Uterus (tissue), 4 donors: ENCODE results near the gene CYP2B6. TPM values are rescaled to one million over a fixed set of nuclear protein-coding genes. Genes with fewer than 3 reads are reported as not detected.
"Not testable (repeated sequence)": the region's sequence is repeated elsewhere in the genome, so short reads cannot be mapped to it uniquely, and the experiment has no call there.

ENCODE experiments used
- DNase-seq, 2 donors: peaks; one replicate each; pipeline ENCODE4 v3.0.0-alpha.2; 2019 to 2020
- H3K27ac ChIP-seq, 2 donors: fragments of 200-600 bp; sonication (generic); 1 replicate in 1 of 2; 2 replicates in 1 of 2; pipeline ENCODE4 v1.5.1; 2016 to 2018
- H3K27me3 ChIP-seq, 2 donors: fragments of 200-600 bp; sonication (generic); one replicate each; pipeline ENCODE4 v1.5.1; 2018 to 2019; ENCODE audit warnings: control low read depth in 1 of 2
- H3K36me3 ChIP-seq, 2 donors: fragments of 200-600 bp; sonication (generic); one replicate each; pipeline ENCODE4 v1.5.1; 2019; ENCODE audit warnings: control low read depth in 1 of 2
- H3K4me1 ChIP-seq, 2 donors: fragments of 200-600 bp; sonication (generic); one replicate each; pipeline ENCODE4 v1.5.1; 2018 to 2019; ENCODE audit warnings: control low read depth in 1 of 2
- H3K4me3 ChIP-seq, 2 donors: fragments of 200-600 bp; sonication (generic); 1 replicate in 1 of 2; 2 replicates in 1 of 2; pipeline ENCODE4 v1.5.1; 2018 to 2019; ENCODE audit warnings: mild to moderate bottlenecking in 1 of 2
- H3K9me3 ChIP-seq, 2 donors: fragments of 200-600 bp; sonication (generic); one replicate each; pipeline ENCODE4 v1.5.1; 2019; ENCODE audit warnings: control low read depth in 1 of 2
- POLR2A ChIP-seq, 2 donors: fragments of 450-650 bp; IDR thresholded peaks; one replicate each; pipeline ENCODE4 v1.6.1; 2016; ENCODE audit warnings: antibody characterized with exemption in 2 of 2, mild to moderate bottlenecking in 1 of 2, moderate library complexity in 1 of 2
- intact Hi-C: fragments of 100-400 bp; cut with DNase I; formaldehyde crosslinking; loops from one replicate; pipeline ENCODE4 v1.15.1; 2023; ENCODE audit warnings: low total_unique reads
- total RNA-seq, 4 donors: library from RNA; depleted of rRNA in 3 of 4; stranded (reverse); fragments of >200 nt in 3 of 4; gene quantifications; one replicate each; pipeline versions ENCODE4 v1.1.0 to v1.2.4, GENCODE V29; 2014 to 2023
- TF ChIP-seq, protein P1 (sequence below), 4 experiments: fragments of 200-600 bp in 2 of 4; fragments of 450-650 bp in 2 of 4; sonication (generic) in 2 of 4; IDR thresholded peaks; one replicate each; pipeline ENCODE4 v1.5.1; 2016 to 2019; ENCODE audit warnings: antibody characterized with exemption in 4 of 4, mild to moderate bottlenecking in 2 of 4, moderate library complexity in 1 of 4
- donor health status: DM: yes; HTN: yes; CAD: no.

The CYP2B6 gene
- total RNA-seq, 4 donors from 2014 or later, result not detected

DNA sequence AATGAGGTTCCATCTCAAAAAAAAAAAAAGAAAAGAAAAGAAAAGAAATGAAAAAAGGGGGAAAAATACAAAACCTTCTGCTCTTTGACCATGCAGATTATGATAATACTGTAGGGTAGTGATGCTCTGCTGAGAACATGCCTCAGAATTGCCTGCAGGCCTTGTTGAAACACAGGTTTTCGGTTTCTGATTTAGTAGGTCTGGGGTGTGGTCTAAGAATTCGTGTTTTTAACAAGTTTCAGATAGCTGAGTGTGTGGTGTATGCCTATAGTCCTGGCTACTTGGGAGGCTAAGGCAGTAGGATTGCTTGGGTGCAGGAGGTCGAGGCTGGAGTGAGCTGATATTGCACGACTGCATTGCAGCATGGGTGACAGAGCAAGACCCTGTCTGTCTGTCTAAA lies 14.9 kb upstream of the CYP2B6 start:
- no peaks in the 10 kb centered on the region for H3K27me3 ChIP-seq
- DNase-seq, result no peak
- no peaks in the 10 kb centered on the region for H3K4me1 ChIP-seq
- TF ChIP-seq, protein P1, sequence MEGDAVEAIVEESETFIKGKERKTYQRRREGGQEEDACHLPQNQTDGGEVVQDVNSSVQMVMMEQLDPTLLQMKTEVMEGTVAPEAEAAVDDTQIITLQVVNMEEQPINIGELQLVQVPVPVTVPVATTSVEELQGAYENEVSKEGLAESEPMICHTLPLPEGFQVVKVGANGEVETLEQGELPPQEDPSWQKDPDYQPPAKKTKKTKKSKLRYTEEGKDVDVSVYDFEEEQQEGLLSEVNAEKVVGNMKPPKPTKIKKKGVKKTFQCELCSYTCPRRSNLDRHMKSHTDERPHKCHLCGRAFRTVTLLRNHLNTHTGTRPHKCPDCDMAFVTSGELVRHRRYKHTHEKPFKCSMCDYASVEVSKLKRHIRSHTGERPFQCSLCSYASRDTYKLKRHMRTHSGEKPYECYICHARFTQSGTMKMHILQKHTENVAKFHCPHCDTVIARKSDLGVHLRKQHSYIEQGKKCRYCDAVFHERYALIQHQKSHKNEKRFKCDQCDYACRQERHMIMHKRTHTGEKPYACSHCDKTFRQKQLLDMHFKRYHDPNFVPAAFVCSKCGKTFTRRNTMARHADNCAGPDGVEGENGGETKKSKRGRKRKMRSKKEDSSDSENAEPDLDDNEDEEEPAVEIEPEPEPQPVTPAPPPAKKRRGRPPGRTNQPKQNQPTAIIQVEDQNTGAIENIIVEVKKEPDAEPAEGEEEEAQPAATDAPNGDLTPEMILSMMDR (IDR thresholded peaks at IDR 0.05), result no peak
- TF ChIP-seq POLR2A (IDR thresholded peaks at IDR 0.05), result no peak
- H3K36me3 ChIP-seq, result no peaks in the 10 kb centered on the region
- H3K4me3 ChIP-seq, result no peak overlapping the region
- intact Hi-C loops, result no loop called here
- H3K9me3 ChIP-seq, result no peaks in the 10 kb centered on the region
- H3K27ac ChIP-seq, result no peak overlapping the region

DNA sequence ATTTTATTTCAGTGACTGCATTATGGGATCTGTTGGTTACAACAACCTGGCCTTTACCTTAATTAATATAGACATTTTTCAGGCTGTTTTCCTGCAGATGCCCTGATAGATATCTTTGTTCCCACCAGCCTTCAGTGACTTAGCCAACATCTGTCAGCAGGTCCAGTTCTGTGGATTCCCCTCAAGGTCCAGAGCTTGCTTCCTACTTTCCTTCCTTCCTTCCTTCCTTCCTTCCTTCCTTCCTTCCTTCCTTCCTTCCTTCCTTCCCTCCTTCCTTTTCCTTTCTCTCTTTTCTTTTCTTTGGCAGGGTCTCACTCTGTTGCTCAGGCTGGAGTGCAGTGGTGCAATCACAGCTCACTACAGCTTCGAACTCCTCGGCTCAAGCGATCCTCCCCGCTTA lies 14.4 kb upstream of the CYP2B6 start:
- intact Hi-C loops, result no loop called here
- Histone ChIP-seq H3K27me3 (no peaks in the 10 kb centered on the region), H3K27ac (no peak overlapping the region), H3K9me3 (no peaks in the 10 kb centered on the region), H3K36me3 (no peaks in the 10 kb centered on the region), H3K4me3 (no peak overlapping the region), H3K4me1 (no peaks in the 10 kb centered on the region)
- no peak for DNase-seq
- no peak for TF ChIP-seq POLR2A (IDR thresholded peaks at IDR 0.05)
- TF ChIP-seq, protein P1 (IDR thresholded peaks at IDR 0.05), result no peak

DNA sequence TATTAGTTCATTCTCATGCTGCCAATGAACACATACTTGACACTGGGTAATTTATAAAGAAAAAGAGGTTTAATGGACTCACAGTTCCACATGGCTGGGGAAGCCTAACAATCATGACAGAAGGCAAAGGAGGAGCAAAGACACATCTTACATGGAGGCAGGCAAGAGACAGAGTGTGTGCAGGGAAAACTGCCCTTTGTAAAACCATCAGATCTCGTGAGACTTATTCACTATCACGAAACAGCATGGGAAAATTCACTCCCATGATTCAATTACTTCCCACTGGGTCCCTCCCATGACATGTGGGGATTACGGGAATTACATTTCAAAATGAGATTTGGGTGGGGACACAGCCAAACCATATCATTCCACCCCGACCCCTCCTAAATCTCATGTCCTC lies 11.3 kb upstream of the CYP2B6 start:
- H3K9me3 ChIP-seq, H3K36me3 ChIP-seq, H3K4me1 ChIP-seq, intact Hi-C loops, DNase-seq, H3K27me3 ChIP-seq, H3K4me3 ChIP-seq, H3K27ac ChIP-seq: not testable (repeated sequence)

DNA sequence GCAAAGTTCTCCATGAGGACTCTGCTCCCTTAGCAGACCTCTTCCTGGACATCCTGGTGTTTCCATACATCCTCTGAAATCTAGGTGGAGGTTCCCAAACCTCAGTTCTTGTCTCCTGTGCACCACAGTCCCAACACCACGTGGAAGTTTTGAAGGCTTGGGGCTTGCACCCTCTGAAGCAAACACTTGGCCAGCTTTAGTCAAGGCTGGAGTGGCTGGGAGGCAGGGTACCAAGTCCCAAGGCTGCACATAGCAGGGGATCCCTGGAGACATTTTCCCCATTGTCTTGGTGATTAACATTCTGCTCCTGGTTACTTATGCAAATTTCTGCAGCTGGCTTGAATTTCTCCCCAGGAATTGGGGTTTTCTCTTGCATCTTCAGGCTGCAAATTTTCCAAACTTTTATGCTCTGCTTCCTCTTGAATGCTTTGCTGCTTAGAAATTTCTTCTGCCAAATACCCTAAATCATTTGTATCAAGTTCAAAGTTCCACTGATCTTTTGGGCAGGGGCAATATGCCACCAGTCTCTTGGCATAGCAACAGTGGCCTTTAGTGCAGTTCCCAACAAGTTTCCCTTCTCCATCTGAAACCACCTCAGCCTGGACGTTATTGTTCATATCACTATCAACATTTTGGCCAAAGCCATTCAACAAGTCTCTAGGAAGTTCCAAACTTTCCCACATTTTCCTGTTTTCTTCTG lies 10.2 kb upstream of the CYP2B6 start:
- H3K27me3 ChIP-seq, H3K9me3 ChIP-seq, H3K36me3 ChIP-seq, intact Hi-C loops, H3K4me1 ChIP-seq, DNase-seq, H3K4me3 ChIP-seq, H3K27ac ChIP-seq: not testable (repeated sequence)

DNA sequence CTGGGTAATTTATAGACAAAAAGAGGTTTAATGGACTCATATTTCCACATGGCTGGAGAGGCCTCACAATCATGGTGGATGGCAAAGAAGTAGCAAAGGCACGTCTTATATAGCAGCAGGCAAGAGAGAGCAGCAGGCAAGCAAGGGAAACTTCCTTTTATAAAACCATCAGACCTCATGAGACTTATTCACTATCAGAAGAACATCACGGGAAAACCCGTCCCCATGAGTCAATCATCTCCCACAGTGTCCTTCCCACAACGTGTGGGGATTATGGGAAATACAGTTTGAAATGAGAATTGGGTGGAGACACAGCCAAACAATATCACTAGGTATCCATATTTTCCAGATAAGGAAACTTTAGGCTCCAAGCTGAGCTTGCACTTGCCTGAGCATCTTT lies 9.5 kb upstream of the CYP2B6 start:
- intact Hi-C loops, result no loop called here
- Histone ChIP-seq H3K4me3 (no peak overlapping the region), H3K27me3 (no peaks in the 10 kb centered on the region), H3K9me3 (no peaks in the 10 kb centered on the region), H3K36me3 (no peaks in the 10 kb centered on the region), H3K27ac (no peak overlapping the region), H3K4me1 (no peaks in the 10 kb centered on the region)
- TF ChIP-seq POLR2A (IDR thresholded peaks at IDR 0.05), result no peak
- TF ChIP-seq, protein P1 (IDR thresholded peaks at IDR 0.05), result no peak
- no peak for DNase-seq

DNA sequence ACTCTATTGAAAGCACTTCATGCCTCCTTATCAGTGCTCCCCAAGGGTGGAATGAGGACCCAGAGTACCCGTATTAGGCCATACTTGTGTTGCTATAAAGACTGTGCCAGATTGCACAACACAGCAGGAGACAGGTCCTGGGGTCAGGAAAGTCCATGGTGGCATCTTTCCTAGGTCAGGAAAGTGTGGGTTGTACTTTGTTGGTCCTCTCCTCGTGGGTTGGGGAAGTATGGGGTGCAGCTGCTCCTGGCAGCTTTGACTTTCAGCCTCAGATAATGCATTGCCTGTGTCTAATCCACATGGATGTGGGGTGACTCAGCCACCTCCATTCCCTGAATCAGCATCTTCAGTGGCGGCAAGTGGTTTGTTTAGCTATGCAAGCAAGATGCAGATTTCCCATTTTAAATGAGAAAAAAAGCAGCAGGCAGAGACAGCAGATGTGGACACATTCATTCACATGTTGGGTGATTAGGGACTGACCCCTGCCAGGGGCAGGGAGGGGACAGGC lies 8.4 kb upstream of the CYP2B6 start:
- Histone ChIP-seq H3K4me1 (no peaks in the 10 kb centered on the region), H3K4me3 (no peak overlapping the region), H3K9me3 (no peaks in the 10 kb centered on the region), H3K27me3 (no peaks in the 10 kb centered on the region), H3K27ac (no peak overlapping the region), H3K36me3 (no peaks in the 10 kb centered on the region)
- no peak for TF ChIP-seq POLR2A (IDR thresholded peaks at IDR 0.05)
- TF ChIP-seq, protein P1 (IDR thresholded peaks at IDR 0.05), result no peak
- intact Hi-C loops, result no loop called here
- DNase-seq, result no peak
